ENCODE data around the gene DEDD. TPM values are rescaled to one million over a fixed set of nuclear protein-coding genes. Genes with fewer than 3 reads are reported as not detected.
A peak's percentile ranks its signal among the peaks of the same experiment; 100 is the strongest.

DEDD gene
- total RNA-seq, 1 donor from 2014 or later: 37.5 TPM

DNA sequence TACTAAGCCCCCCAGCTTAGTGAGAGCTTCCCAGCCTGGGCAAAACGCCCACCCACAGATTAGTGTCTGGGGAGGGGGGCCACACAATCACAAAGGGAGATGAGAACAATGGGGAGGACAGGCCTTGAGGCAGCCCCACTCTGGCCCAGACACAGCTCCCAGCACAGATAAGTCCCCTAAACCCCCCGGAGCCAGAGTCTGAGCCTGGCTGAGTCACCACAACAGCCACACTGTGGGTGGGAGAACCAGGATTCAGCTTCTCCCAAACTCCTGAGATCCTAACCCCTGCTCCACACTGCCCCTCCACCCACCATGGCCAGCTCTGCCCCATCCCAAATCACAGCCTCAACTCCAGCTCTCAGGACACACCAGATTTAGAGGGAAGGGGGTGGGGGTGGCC lies 47.3 kb downstream of the DEDD start:
- H3K27me3 ChIP-seq: no peaks in the 10 kb centered on the region
- peaks cover 13% of the 10 kb centered on the region for H3K4me1 ChIP-seq
- TF ChIP-seq, protein P1, sequence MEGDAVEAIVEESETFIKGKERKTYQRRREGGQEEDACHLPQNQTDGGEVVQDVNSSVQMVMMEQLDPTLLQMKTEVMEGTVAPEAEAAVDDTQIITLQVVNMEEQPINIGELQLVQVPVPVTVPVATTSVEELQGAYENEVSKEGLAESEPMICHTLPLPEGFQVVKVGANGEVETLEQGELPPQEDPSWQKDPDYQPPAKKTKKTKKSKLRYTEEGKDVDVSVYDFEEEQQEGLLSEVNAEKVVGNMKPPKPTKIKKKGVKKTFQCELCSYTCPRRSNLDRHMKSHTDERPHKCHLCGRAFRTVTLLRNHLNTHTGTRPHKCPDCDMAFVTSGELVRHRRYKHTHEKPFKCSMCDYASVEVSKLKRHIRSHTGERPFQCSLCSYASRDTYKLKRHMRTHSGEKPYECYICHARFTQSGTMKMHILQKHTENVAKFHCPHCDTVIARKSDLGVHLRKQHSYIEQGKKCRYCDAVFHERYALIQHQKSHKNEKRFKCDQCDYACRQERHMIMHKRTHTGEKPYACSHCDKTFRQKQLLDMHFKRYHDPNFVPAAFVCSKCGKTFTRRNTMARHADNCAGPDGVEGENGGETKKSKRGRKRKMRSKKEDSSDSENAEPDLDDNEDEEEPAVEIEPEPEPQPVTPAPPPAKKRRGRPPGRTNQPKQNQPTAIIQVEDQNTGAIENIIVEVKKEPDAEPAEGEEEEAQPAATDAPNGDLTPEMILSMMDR (IDR thresholded peaks at IDR 0.05): no peak
- no peak overlapping the region for H3K27ac ChIP-seq
- no peaks in the 10 kb centered on the region for H3K36me3 ChIP-seq
- H3K4me3 ChIP-seq: no peak overlapping the region
- no peak for DNase-seq
- H3K9me3 ChIP-seq: no peaks in the 10 kb centered on the region
- no peak for ATAC-seq
- intact Hi-C loops (cut with DNase I): no loop called here

DNA sequence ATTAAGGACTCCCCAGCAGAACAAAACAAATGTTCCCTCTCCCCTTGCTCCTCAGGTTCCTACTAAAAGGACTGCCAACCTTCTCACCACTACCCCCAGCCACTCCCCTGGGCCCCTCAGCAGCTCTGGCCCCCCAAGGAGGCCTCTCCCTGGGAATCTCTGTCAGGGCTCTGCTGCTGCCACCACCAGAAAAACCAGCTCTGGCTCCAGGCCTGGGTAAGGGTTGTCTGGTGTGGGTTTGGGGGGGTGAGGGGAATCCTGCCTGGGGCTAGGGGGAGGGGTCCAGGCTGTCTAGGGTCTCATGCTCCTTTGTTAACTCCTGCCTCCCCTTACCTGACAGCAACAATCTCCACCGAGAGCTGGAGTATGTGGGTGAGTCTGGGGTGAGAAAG lies 47.9 kb downstream of the DEDD start:
- DNase-seq: no peak
- Histone ChIP-seq H3K4me3 (no peak overlapping the region), H3K4me1 (peaks cover 13% of the 10 kb centered on the region), H3K27me3 (no peaks in the 10 kb centered on the region), H3K9me3 (no peaks in the 10 kb centered on the region), H3K36me3 (no peaks in the 10 kb centered on the region), H3K27ac (no peak overlapping the region)
- no peak for ATAC-seq
- intact Hi-C loops (cut with DNase I): no loop called here
- TF ChIP-seq, protein P1 (IDR thresholded peaks at IDR 0.05): no peak

DNA sequence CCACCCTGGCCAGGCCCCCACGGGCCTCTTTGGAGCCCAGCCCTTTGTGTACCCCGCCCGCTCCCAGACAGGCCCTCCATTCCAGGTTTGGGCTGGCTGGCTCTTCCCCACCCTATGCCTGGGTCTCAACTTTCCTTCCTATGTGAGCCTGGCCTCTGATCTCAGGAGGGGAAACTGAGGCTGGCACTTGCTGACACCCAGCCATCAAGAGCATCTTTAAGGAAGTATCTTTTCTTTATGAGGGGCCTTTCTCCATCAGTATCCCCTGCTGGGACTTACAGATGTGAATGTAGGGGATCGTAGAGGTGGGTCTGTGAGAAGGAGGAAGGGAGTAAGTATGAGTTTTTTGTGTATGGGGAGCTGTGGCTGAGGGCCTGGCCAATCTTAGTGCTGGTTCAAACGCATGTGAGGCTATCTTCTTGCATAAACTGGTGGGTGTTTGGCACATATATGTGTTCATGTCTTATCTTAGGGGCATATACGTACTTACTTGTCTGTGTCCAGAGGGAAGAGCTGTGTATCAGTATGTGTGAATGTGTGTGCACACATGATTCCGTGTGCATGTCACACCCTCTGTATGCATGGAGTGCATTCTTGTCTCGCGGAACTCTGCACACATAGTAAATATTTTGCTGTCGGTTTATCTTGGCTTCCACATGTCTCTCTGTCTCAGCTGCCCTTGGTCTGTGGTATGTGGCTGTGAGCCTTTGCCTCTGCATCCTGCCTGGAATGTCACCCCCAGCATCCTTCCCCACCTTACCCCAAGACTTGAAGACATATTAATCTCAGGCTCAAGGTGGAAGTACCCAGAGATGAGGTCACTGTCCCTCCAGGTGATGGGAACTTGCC lies 48.5 kb downstream of the DEDD start:
- DNase-seq: no peak
- ATAC-seq: no peak
- Histone ChIP-seq H3K27ac (peak overlapping the region; percentile 42), H3K9me3 (no peaks in the 10 kb centered on the region), H3K36me3 (no peaks in the 10 kb centered on the region), H3K4me3 (no peak overlapping the region), H3K27me3 (no peaks in the 10 kb centered on the region), H3K4me1 (peaks cover 13% of the 10 kb centered on the region)
- intact Hi-C loops (cut with DNase I): no loop called here
- TF ChIP-seq, protein P1 (IDR thresholded peaks at IDR 0.05): no peak

DNA sequence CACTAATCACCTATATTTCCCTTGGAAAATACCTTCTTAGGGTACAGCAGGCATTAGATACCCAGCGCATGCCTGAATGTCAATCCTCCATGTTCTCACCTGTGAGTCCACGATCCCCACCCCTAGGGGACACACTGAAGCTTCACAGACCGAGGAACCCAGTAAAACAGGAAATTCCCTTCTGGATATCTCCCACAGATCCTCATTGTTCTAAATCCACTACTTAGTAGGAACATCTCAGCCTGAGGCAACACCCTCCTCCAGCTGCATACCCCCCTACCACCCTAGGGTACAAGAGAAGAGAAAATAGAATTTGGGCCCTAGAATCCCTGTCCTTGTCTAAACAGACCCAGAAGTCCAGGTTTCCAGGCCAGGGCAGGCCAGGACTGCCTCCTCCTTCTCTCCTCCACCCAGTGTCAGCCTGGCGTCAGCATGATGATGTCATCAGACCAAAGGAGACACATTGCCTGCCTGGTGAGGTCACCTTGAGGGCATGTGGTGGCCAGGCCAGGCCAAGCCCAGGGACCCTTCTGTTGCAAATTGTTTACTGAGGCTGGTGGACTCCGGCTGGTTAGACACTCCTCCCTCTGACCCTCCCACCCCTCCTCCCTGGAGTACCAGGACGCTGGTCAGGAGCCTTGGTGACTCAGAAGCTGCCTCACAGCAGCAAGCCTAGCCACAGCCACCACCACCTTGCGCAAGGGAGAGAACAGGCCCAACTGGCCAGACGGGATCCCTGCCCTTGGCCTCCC lies 49.3 kb downstream of the DEDD start:
- Histone ChIP-seq H3K4me1 (peaks cover 13% of the 10 kb centered on the region), H3K27ac (peak overlapping the region; percentile 42), H3K27me3 (no peaks in the 10 kb centered on the region), H3K36me3 (no peaks in the 10 kb centered on the region), H3K9me3 (no peaks in the 10 kb centered on the region), H3K4me3 (no peak overlapping the region)
- DNase-seq (peak; percentile 97), ATAC-seq (peak; percentile 96)
- intact Hi-C loops (cut with DNase I): no loop called here
- TF ChIP-seq, protein P1 (IDR thresholded peaks at IDR 0.05): no peak

DNA sequence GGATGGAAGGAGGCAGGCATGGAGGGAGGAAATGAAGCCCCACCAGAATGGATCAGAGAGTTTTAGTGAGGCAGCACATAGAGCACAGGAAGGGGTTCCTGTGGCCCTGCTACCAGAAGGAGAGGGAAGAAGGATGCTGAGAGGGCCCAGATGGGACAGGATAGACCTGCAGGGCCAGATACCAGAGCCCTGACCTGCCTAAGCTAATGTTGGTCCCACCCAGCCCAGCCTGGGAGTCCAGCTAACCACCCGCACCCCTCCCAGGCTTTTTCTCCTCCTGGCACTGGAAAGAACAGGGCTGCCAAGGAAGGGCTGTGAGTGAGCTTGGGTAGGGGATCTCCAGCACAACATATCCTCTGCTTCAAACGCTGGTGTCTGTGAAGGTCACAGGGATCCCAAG lies 50.0 kb downstream of the DEDD start:
- Histone ChIP-seq H3K9me3 (no peaks in the 10 kb centered on the region), H3K4me1 (peaks cover 13% of the 10 kb centered on the region), H3K4me3 (no peak overlapping the region), H3K27ac (peak overlapping the region; percentile 39), H3K27me3 (no peaks in the 10 kb centered on the region), H3K36me3 (no peaks in the 10 kb centered on the region)
- TF ChIP-seq, protein P1 (IDR thresholded peaks at IDR 0.05): no peak
- DNase-seq (no peak), ATAC-seq (no peak)
- intact Hi-C loops (cut with DNase I): no loop called here

Data from upper lobe of right lung (tissue), 1 donor.